GM18868 (cell line): ENCODE results near the gene SMC5.
"Not testable (repeated sequence)": the region's sequence is repeated elsewhere in the genome, so short reads cannot be mapped to it uniquely, and the experiment has no call there.

ENCODE experiments used
- ATAC-seq: cut with Tn5 transposase; IDR thresholded peaks from one replicate; pipeline ENCODE4 v1.9.1; 2021; ENCODE audit warnings: mild to moderate bottlenecking, moderate library complexity; ENCODE audit not compliant: unreplicated experiment

Gene SMC5

GRCh38 chr9:70262948-70263347 is 4.2 kb downstream of the SMC5 start:
- no peak for ATAC-seq

- no peak for ATAC-seq
These were observed 4.6 kb downstream of the SMC5 start for GRCh38 chr9:70263421-70263820.

- ATAC-seq = no peak
These were observed 19.5 kb downstream of the SMC5 start for GRCh38 chr9:70278305-70278704.

- ATAC-seq = no peak
These were observed 25.1 kb downstream of the SMC5 start for GRCh38 chr9:70283848-70284247.

- ATAC-seq = no peak
These were observed 26.5 kb downstream of the SMC5 start for GRCh38 chr9:70285246-70285645.

- ATAC-seq = no peak
These were observed 27.3 kb downstream of the SMC5 start for GRCh38 chr9:70285981-70286598.

GRCh38 chr9:70290626-70291025 is 31.8 kb downstream of the SMC5 start:
- ATAC-seq = no peak

- ATAC-seq = no peak
These were observed 32.7 kb downstream of the SMC5 start for GRCh38 chr9:70291446-70291845.

GRCh38 chr9:70292253-70292652 is 33.5 kb downstream of the SMC5 start:
- ATAC-seq = no peak

GRCh38 chr9:70293214-70293613 is 34.4 kb downstream of the SMC5 start:
- ATAC-seq = no peak

GRCh38 chr9:70297141-70297540 is 38.4 kb downstream of the SMC5 start:
- ATAC-seq = no peak

GRCh38 chr9:70298245-70298771 is 39.5 kb downstream of the SMC5 start:
- no peak for ATAC-seq

GRCh38 chr9:70303268-70303667 is 44.5 kb downstream of the SMC5 start:
- no peak for ATAC-seq

- ATAC-seq = no peak
These were observed 46.0 kb downstream of the SMC5 start for GRCh38 chr9:70304810-70305209.

- no peak for ATAC-seq
These were observed 56.6 kb downstream of the SMC5 start for GRCh38 chr9:70315389-70315788.

- ATAC-seq = no peak
These were observed 59.2 kb downstream of the SMC5 start for GRCh38 chr9:70318002-70318401.

- no peak for ATAC-seq
These were observed 63.3 kb downstream of the SMC5 start for GRCh38 chr9:70322096-70322495.

- no peak for ATAC-seq
These were observed 66.2 kb downstream of the SMC5 start for GRCh38 chr9:70324963-70325362.

GRCh38 chr9:70328625-70329024 is 69.8 kb downstream of the SMC5 start:
- not testable (repeated sequence) for ATAC-seq

- ATAC-seq = no peak
These were observed 81.8 kb downstream of the SMC5 start for GRCh38 chr9:70340572-70340971.

GRCh38 chr9:70347046-70347445 is 88.3 kb downstream of the SMC5 start:
- no peak for ATAC-seq

GRCh38 chr9:70352356-70352755 is 93.6 kb downstream of the SMC5 start:
- no peak for ATAC-seq

- no peak for ATAC-seq
These were observed 94.0 kb downstream of the SMC5 start for GRCh38 chr9:70352802-70353201.
